Retinal pigment epithelial cell (primary cell): ENCODE results near the gene SEC14L2.

Source experiments
- DNase-seq: peaks from one replicate; pipeline ENCODE4 v3.0.0-alpha.2; 2010; ENCODE audit warnings: low read depth
- H3K4me3 ChIP-seq: 2 replicates; pipeline ENCODE4 v1.5.1; 2011; ENCODE audit warnings: mild to moderate bottlenecking, low read length, control low read depth, moderate library complexity
- TF ChIP-seq, protein P1 (sequence below): conservative IDR thresholded peaks from 2 replicates; pipeline ENCODE4 v1.5.1; 2011; ENCODE audit warnings: low read depth, low read length, control low read depth, inconsistent platforms

Gene SEC14L2

DNA sequence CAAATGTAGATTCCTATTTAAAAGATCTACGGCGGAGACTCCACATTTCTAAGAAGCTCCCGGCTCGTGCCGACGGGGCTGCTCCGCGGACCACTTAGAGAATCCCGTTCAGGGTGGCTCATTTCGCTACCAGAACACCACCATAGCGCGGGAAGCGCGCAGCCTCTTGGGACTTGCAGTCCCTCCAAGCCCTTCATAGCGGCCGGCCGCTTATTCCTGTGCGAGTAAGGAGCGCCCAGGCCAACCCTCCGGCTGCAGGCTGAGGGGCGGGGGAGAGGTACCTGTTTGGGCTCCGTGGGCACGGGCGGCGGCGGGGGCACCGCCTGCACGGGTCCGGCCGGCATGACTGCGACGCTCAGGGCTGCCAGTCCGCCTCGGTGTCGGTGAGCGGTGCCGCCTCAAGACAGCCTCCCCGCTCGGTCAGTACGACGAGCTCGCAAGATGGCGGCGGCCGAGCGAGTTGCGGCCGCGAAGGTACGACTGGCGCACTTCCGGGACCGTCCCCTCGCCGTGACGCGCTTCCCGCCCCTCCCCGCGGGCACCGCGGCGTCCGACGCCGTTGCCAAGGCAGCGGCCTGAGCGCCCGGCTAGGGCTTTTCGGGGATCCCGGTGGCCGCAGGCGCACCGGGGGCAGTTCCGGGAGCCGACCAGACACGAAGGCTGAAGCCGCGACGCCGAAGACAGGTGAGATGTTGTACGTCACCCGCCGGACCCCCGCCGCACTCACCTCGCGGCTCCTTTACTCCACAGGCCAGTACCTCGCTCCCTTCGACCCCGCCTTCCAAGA lies 40.2 kb upstream of the SEC14L2 start, which contains the start of the genes CCDC157 and SF3A1:
TSS of gene CCDC157 (plus strand) at position 559 of the 787 bp plus-strand sequence. CDS start 8,994 bp downstream, outside the sequence.
TSS of gene SF3A1 (minus strand) at position 446 of the 787 bp plus-strand sequence. CDS start at position 344, 102 bp downstream.
- peak; percentile 81 for DNase-seq
- H3K4me3 ChIP-seq: peak within 1 kb of the TSS; percentile 94
- TF ChIP-seq, protein P1, sequence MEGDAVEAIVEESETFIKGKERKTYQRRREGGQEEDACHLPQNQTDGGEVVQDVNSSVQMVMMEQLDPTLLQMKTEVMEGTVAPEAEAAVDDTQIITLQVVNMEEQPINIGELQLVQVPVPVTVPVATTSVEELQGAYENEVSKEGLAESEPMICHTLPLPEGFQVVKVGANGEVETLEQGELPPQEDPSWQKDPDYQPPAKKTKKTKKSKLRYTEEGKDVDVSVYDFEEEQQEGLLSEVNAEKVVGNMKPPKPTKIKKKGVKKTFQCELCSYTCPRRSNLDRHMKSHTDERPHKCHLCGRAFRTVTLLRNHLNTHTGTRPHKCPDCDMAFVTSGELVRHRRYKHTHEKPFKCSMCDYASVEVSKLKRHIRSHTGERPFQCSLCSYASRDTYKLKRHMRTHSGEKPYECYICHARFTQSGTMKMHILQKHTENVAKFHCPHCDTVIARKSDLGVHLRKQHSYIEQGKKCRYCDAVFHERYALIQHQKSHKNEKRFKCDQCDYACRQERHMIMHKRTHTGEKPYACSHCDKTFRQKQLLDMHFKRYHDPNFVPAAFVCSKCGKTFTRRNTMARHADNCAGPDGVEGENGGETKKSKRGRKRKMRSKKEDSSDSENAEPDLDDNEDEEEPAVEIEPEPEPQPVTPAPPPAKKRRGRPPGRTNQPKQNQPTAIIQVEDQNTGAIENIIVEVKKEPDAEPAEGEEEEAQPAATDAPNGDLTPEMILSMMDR: no peak

DNA sequence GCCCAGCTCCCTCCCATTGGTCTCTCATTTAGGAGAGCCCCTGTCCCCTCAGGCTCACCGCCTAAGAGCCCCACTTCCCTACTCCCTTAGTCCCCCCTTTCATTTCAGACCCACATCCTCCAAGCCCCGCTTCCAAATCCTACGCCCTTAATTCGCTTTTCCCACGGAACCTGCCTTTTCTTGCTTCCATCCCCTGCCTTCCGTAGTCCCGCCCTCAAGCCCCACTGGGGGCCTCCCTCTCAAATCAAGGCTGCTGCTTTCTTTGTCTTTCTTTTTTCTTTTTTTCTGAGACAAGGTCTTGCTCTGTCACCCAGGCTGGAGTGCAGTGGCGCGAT lies 39.6 kb upstream of the SEC14L2 start:
- TF ChIP-seq, protein P1: no peak
- peak overlapping the region; percentile 94 for H3K4me3 ChIP-seq
- no peak for DNase-seq

DNA sequence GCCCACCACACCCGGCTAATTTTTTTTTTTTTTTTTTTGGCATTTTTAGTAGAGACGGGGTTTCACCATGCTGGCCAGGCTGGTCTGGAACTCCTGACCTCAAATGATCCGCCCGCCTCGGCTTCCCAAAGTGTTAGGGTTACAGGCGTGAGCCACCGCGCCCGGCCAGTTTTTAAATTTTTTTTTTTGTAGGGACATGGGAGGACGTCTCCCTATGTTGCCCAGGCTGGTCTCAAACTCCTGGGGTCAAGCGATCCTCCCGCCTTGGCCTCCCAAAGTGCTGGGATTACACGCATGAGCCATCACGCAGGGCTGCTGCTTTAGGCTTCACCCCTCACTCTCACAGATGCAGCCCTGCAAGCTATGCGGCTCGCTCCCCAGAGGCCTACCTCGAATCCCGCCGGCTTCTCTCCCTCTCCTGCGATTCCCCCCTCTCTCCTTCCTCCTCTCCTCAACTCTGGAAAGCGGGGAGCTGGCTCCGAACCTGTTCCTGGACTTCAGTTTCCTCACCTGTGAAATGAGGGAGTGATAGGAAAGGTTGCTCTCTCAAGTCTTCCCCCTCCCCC lies 39.1 kb upstream of the SEC14L2 start:
- peak overlapping the region; percentile 94 for H3K4me3 ChIP-seq
- DNase-seq: no peak
- TF ChIP-seq, protein P1: no peak

DNA sequence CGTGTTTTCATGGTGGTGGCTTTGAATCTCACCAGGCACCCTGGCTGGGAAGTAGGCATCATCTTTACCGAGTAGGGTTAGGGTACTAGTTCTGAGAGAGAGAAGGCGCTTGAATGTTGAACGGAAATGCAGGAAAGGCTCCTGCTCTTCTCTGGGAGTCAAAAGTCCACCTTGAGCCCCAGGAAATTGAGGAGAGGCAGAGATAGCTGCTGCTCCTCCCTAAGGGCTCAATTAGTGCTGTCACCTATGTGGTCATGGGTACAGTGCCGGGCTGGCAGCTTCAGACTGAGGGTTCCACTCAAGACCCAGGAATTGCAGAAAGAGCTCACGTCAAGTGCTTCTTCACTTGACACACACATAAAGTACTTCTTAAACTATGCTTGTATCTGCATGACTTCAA lies 38.3 kb upstream of the SEC14L2 start:
- TF ChIP-seq, protein P1: no peak
- no peak overlapping the region for H3K4me3 ChIP-seq
- DNase-seq: no peak

DNA sequence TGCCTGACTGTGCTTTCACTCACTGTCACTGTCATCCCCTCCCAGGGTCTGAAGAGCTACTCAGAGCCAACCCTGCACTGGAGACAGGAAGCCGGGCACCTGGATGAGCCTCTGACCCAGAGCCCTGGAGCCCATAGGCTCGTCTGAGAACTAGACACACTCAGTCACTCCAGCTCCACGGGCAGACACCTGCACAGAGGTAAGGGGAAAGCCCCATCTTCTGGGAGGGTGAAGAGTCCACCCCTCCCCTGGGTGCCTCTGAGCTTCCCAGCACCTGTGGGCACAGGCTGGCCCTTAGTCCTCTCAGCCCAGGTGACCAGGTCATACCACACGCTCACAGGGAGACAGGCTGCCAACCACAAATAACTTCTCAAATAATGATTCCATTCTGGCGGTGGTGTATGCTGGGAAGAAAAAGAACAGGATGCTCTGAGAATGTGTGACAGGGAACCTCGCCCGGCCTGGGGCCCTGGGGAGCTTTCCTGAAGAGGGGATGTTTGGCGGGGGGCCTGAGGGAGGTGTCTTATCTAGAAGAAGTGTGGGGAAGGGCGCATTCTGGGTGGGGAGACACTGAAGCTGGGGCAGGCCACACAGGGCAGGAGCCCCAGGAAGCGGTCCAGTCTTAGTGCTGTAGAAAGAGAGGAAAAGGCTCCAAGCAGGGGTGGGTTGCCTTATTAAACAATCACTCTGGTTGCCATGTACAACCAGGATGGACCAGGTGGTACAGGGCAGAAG lies 34.7 kb upstream of the SEC14L2 start:
- TF ChIP-seq, protein P1: no peak
- no peak for DNase-seq
- H3K4me3 ChIP-seq: no peak overlapping the region

DNA sequence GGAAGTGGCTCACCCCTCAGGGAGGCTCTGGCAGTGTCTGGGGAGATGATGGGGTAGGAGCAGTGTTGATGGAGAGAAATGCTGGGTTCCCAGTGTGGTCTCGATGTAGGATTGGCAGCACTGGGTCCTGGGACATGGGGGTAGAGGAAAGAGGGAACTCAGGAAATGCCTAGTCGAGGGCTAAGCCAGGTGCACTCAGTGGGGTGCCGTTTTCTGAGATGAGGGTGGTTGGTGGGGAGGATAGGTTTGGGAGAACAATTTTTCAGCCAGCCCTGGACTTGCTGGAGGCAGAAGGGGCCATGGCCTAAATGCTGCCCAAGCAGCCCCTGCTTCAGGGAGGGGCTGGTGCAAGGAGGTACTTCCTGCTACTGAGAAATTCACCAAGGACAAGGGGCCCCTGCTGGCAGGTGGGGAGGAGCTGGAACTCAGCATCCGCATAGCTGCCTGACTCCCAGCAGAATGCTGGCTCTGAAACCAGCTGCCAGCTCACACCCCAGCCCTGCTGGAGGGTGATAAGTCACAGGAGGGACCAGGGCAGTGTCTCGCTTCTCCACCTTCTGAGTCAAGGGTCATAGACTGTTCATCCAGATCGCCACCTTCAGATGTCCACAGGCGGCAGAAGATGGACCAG lies 34.1 kb upstream of the SEC14L2 start:
- no peak overlapping the region for H3K4me3 ChIP-seq
- TF ChIP-seq, protein P1: no peak
- DNase-seq: no peak
